ENCODE data around the gene JAKMIP1.

The JAKMIP1 gene

GRCh38 chr4:5980436-5981155 is 219.8 kb downstream of the JAKMIP1 start:
- DNase-seq: no peak

GRCh38 chr4:5979981-5980380 is 220.4 kb downstream of the JAKMIP1 start:
- DNase-seq: no peak

- no peak for DNase-seq
These were observed 223.4 kb downstream of the JAKMIP1 start for GRCh38 chr4:5976921-5977320.

GRCh38 chr4:5976431-5976830 is 223.9 kb downstream of the JAKMIP1 start:
- no peak for DNase-seq

All from CD4-positive, alpha-beta T cell treated with Interleukin-4 for 4 hours (primary cell).